H1 (cell line): ENCODE data around the gene UGT1A3. TPM values are rescaled to one million over a fixed set of nuclear protein-coding genes. Genes with fewer than 3 reads are reported as not detected.

Experiments
- POLR2AphosphoS5 ChIP-seq: IDR thresholded peaks from 2 replicates; pipeline ENCODE4 v1.6.1; 2011; ENCODE audit warnings: low read depth, low read length
- polyA plus RNA-seq, 7 experiments: library from polyadenylated mRNA; depleted of rRNA in 3 of 7; stranded (reverse) in 5 of 7; unstranded in 2 of 7; fragments of >200 nt in 5 of 7; fragments of 200-250 nt in 2 of 7; gene quantifications; 1 replicate in 5 of 7; 2 replicates in 1 of 7; 4 replicates in 1 of 7; pipeline versions ENCODE4 v1.2.1 to v1.2.3, GENCODE V29; 2011 to 2013; ENCODE audit warnings: missing spikeins in 2 of 7, mixed read lengths in 2 of 7
- total RNA-seq: library from RNA; stranded (reverse); fragmentation: NEBNext Ultra II Directional; extraction: Animal tissue kit (Norgen Biotek cat#: 25700); gene quantifications from 2 replicates; pipeline ENCODE4 v1.2.1, GENCODE V29; 2021
- TF ChIP-seq, protein P1 (sequence below), 3 experiments: IDR thresholded peaks; 1 replicate in 2 of 3; 2 replicates in 1 of 3; pipeline versions ENCODE4 v1.5.1 to v1.6.1; 2011; ENCODE audit warnings: low read length in 3 of 3, mild to moderate bottlenecking in 3 of 3, inconsistent platforms in 2 of 3, low read depth in 1 of 3, moderate library complexity in 1 of 3; ENCODE audit not compliant: insufficient read depth in 1 of 3; ENCODE audit errors: control extremely low read depth in 1 of 3

Gene UGT1A3
- total and polyA plus RNA-seq, 2 of the 8 experiments (the other 6 are each of a cell fraction or from before 2014, with no cell fraction given), result not detected

DNA sequence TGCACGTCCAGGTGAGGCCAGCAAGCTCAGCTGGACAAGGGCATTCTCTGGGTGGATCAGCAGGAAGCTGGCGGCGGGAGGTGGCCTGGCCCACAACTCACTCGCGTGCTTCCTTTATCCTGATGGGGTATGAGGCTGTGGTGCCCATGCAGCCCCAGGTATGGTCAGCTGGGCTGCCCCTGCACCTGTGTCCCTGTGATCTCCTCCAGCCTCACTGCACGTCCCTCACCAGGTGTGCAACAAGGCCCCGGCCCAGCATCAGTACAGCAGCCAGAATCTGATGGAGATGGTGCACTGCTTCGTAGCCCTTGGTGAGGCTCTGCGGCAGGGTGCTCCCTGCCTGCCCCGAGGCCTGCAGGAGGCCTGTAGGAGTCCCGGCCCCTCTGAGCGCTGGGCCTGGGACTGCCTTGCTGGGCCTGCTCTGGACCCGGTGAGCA, 66.9 kb downstream of the UGT1A3 start (continued):
- TF ChIP-seq, protein P1, sequence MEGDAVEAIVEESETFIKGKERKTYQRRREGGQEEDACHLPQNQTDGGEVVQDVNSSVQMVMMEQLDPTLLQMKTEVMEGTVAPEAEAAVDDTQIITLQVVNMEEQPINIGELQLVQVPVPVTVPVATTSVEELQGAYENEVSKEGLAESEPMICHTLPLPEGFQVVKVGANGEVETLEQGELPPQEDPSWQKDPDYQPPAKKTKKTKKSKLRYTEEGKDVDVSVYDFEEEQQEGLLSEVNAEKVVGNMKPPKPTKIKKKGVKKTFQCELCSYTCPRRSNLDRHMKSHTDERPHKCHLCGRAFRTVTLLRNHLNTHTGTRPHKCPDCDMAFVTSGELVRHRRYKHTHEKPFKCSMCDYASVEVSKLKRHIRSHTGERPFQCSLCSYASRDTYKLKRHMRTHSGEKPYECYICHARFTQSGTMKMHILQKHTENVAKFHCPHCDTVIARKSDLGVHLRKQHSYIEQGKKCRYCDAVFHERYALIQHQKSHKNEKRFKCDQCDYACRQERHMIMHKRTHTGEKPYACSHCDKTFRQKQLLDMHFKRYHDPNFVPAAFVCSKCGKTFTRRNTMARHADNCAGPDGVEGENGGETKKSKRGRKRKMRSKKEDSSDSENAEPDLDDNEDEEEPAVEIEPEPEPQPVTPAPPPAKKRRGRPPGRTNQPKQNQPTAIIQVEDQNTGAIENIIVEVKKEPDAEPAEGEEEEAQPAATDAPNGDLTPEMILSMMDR (IDR thresholded peaks at IDR 0.05; ENCODE audit: control extremely low read depth in 1 of 3, insufficient read depth in 1 of 3, low read depth in 1 of 3, low read length in 3 of 3), result no peak
- no peak for TF ChIP-seq POLR2AphosphoS5
